Spleen (tissue), 11 donors: Measurements from ENCODE around the gene SLC9C2. TPM values are rescaled to one million over a fixed set of nuclear protein-coding genes. Genes with fewer than 3 reads are reported as not detected.

Experiments used
- DNase-seq: peaks from one replicate; pipeline ENCODE4 v3.0.0-alpha.2; 2020
- H3K27ac ChIP-seq, 8 donors: fragments of 200-600 bp; sonication (generic) in 7 of 8; 1 replicate in 4 of 8; 2 replicates in 4 of 8; pipeline versions ENCODE4 v1.5.0 to v1.8.0; 2016 to 2021; ENCODE audit warnings: inconsistent platforms in 4 of 8, mild to moderate bottlenecking in 4 of 8, moderate library complexity in 1 of 8
- H3K27me3 ChIP-seq, 7 donors: fragments of 200-600 bp; sonication (generic) in 6 of 7; replicated peaks in 1 of 7; 1 replicate in 4 of 7; 2 replicates in 3 of 7; pipeline versions ENCODE4 v1.5.0 to v1.8.0; 2016 to 2021; ENCODE audit warnings: inconsistent platforms in 3 of 7, mild to moderate bottlenecking in 1 of 7
- H3K36me3 ChIP-seq, 6 donors: fragments of 200-600 bp; sonication (generic) in 5 of 6; 1 replicate in 4 of 6; 2 replicates in 2 of 6; pipeline versions ENCODE4 v1.5.0 to v1.8.0; 2016 to 2021; ENCODE audit warnings: inconsistent platforms in 2 of 6
- H3K4me1 ChIP-seq, 6 donors: fragments of 200-600 bp; sonication (generic) in 5 of 6; 1 replicate in 3 of 6; 2 replicates in 3 of 6; pipeline versions ENCODE4 v1.5.0 to v1.8.0; 2016 to 2021; ENCODE audit warnings: inconsistent platforms in 3 of 6
- H3K4me3 ChIP-seq, 8 donors: fragments of 200-600 bp; sonication (generic) in 7 of 8; 1 replicate in 4 of 8; 2 replicates in 4 of 8; pipeline versions ENCODE4 v1.5.0 to v1.8.0; 2016 to 2021; ENCODE audit warnings: inconsistent platforms in 4 of 8, mild to moderate bottlenecking in 4 of 8, moderate library complexity in 2 of 8
- H3K9me3 ChIP-seq, 8 donors: fragments of 200-600 bp; sonication (generic) in 7 of 8; 1 replicate in 4 of 8; 2 replicates in 4 of 8; pipeline versions ENCODE4 v1.5.0 to v1.8.0; 2016 to 2021; ENCODE audit warnings: inconsistent platforms in 4 of 8
- POLR2A ChIP-seq, 3 donors: fragments of 450-650 bp; IDR thresholded peaks; one replicate each; pipeline ENCODE4 v1.5.1; 2017; ENCODE audit warnings: antibody characterized with exemption in 3 of 3, mild to moderate bottlenecking in 1 of 3
- POLR2AphosphoS5 ChIP-seq, 3 donors: sonication (generic); formaldehyde crosslinking; IDR thresholded peaks; one replicate each; pipeline ENCODE4 v1.5.1; 2017; ENCODE audit warnings: antibody characterized with exemption in 3 of 3
- WGBS, 5 donors: extraction: QIAGEN DNeasy Blood & Tissue Kit in 3 of 5; methylation state at CpG; one replicate each; pipeline versions ENCODE4 v1.1.5 to v1.1.7; 2013 to 2018; 5-methylcytosine and 5-hydroxymethylcytosine counted together
- intact Hi-C: fragments of 100-400 bp; cut with DNase I; formaldehyde crosslinking; loops from one replicate; pipeline ENCODE4 v1.15.0; 2023; ENCODE audit warnings: low total_unique reads
- polyA plus RNA-seq, 3 donors: library from polyadenylated mRNA; stranded (reverse); fragments of 200-250 nt; gene quantifications; one replicate each; pipeline ENCODE4 v1.2.1, GENCODE V29; 2013
- total RNA-seq, 7 donors: library from RNA; depleted of rRNA in 3 of 7; stranded (reverse); fragments of >200 nt in 3 of 7; fragmentation: NEBNext Ultra II Directional in 4 of 7; extraction: Animal tissue kit (Norgen Biotek cat#: 25700) in 4 of 7; gene quantifications; one replicate each; pipeline versions ENCODE4 v1.1.0 to v1.2.1, GENCODE V29; 2016 to 2021
- TF ChIP-seq, protein P1 (sequence below), 11 experiments: fragments of 200-600 bp in 7 of 11; fragments of 450-650 bp in 4 of 11; sonication (generic) in 4 of 11; IDR thresholded peaks in 8 of 11; conservative IDR thresholded peaks in 3 of 11; 1 replicate in 7 of 11; 2 replicates in 4 of 11; pipeline versions ENCODE4 v1.4.0 to v1.8.0; 2016 to 2021; ENCODE audit warnings: antibody characterized with exemption in 11 of 11, inconsistent platforms in 4 of 11, mild to moderate bottlenecking in 1 of 11
- donor health status: healthy with polysubstance abuse.
- donor health status: DM: no; HTN: no; CAD: no; lungs with moderate emphysema.
- donor health status: DM: no; HTN: no; CAD: no.
- donor health status: Bipolar disorder and iron deficiency.
- donor health status: healthy.
- donor health status: DM: no; HTN: no; CAD: no.
- donor health status: DM: yes; HTN: yes; CAD: no.

SLC9C2 gene
- total and polyA plus RNA-seq, 10 donors = 0.03 to 2.0 (median 0.82) TPM; not detected in 1

DNA sequence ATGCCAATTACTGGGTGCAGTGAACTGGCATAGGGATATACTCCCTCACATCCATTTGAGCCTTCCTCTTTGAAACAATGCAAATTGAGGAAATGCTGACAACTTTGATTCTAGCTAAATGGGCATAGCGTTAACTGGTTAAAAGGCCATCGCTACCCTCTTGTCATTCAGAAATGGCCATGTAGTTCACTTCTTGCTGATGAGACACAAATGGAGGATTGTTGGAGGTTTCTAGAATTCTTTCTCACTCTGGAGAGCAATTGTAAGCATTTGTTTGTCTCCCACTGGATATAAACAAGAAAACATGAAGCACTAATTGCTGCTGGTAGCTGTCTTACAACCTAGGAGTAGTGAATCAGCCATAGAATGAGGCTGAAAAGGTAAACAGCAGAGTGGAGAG lies 111.4 kb downstream of the SLC9C2 start:
- peaks cover 0 to 13% (median 0%) of the 10 kb centered on the region in 8 donors for H3K9me3 ChIP-seq
- no peaks in the 10 kb centered on the region for H3K4me1 ChIP-seq
- H3K36me3 ChIP-seq = peaks cover 0 to 59% (median 34%) of the 10 kb centered on the region in 6 donors
- 93 to 99% (median 97%) methylated on average over 2 of the region's 2 CpGs for WGBS, 5 donors
- H3K4me3 ChIP-seq = no peak overlapping the region
- TF ChIP-seq, protein P1, sequence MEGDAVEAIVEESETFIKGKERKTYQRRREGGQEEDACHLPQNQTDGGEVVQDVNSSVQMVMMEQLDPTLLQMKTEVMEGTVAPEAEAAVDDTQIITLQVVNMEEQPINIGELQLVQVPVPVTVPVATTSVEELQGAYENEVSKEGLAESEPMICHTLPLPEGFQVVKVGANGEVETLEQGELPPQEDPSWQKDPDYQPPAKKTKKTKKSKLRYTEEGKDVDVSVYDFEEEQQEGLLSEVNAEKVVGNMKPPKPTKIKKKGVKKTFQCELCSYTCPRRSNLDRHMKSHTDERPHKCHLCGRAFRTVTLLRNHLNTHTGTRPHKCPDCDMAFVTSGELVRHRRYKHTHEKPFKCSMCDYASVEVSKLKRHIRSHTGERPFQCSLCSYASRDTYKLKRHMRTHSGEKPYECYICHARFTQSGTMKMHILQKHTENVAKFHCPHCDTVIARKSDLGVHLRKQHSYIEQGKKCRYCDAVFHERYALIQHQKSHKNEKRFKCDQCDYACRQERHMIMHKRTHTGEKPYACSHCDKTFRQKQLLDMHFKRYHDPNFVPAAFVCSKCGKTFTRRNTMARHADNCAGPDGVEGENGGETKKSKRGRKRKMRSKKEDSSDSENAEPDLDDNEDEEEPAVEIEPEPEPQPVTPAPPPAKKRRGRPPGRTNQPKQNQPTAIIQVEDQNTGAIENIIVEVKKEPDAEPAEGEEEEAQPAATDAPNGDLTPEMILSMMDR (IDR thresholded peaks at IDR 0.05 in 8 of 11, conservative IDR thresholded peaks at IDR 0.05 in 3 of 11) = no peak
- no peak for TF ChIP-seq POLR2AphosphoS5 (IDR thresholded peaks at IDR 0.05)
- no peak for TF ChIP-seq POLR2A (IDR thresholded peaks at IDR 0.05)
- no peak overlapping the region for H3K27ac ChIP-seq
- intact Hi-C loops = no loop called here
- DNase-seq = no peak
- H3K27me3 ChIP-seq = no peaks in the 10 kb centered on the region

DNA sequence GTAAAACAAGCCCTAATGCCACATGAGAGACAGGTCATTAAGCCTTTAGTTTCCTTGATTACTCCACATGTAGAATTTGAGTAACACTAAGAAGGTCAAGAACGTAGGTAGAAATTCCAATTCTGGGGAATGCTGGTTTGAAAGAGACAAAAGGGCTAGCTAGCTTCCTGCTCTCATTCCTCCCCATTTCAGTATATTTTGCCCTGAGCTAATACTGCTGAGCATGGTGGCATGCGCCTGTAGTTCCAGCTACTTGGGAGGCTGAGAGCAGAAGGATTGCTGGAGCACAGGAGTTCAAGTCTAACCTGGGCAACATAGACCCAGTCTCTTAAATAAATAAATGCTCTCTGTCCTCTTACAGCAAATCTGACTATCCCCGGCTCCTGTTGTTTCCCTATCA lies 112.9 kb downstream of the SLC9C2 start:
- Histone ChIP-seq H3K4me3 (no peak overlapping the region), H3K36me3 (peaks cover 0 to 75% (median 49%) of the 10 kb centered on the region in 6 donors), H3K9me3 (peaks cover 0 to 11% (median 0%) of the 10 kb centered on the region in 8 donors), H3K27ac (no peak overlapping the region), H3K4me1 (no peaks in the 10 kb centered on the region), H3K27me3 (no peaks in the 10 kb centered on the region)
- intact Hi-C loops = no loop called here
- DNase-seq = no peak
- TF ChIP-seq, protein P1 (IDR thresholded peaks at IDR 0.05 in 8 of 11, conservative IDR thresholded peaks at IDR 0.05 in 3 of 11) = no peak
- TF ChIP-seq POLR2AphosphoS5 (IDR thresholded peaks at IDR 0.05) = no peak
- no peak for TF ChIP-seq POLR2A (IDR thresholded peaks at IDR 0.05)
- WGBS, 5 donors = 95 to 100% (median 100%) methylated on average over 3 of the region's 3 CpGs

DNA sequence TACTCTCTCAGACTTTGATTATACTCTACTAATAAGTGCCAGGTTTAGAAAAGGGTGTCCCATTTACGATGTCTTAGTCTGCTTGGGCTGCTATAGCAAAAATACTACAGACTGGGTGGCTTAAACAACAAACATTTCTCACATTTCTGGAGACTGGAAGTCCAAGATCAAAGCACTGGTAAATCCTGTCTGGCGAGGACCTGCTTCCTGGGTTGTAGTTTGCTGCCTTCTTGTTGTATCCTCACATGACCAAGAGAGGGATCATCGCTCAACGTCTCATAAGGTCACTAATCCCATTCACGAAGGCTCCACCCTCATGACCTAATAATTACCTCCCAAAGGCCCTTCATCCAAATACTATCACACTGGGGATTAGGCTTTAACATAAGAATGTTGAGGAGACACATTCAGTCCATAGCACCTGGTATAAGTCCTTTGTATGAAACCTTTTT lies 113.7 kb downstream of the SLC9C2 start:
- H3K27ac ChIP-seq = no peak overlapping the region
- TF ChIP-seq POLR2A (IDR thresholded peaks at IDR 0.05) = no peak
- TF ChIP-seq, protein P1 (IDR thresholded peaks at IDR 0.05 in 8 of 11, conservative IDR thresholded peaks at IDR 0.05 in 3 of 11) = no peak
- TF ChIP-seq POLR2AphosphoS5 (IDR thresholded peaks at IDR 0.05) = no peak
- H3K4me3 ChIP-seq = no peak overlapping the region
- H3K9me3 ChIP-seq = peaks cover 0 to 11% (median 0%) of the 10 kb centered on the region in 8 donors
- intact Hi-C loops = no loop called here
- H3K27me3 ChIP-seq = no peaks in the 10 kb centered on the region
- WGBS, 5 donors = 89 to 94% (median 91%) methylated on average over 5 of the region's 5 CpGs
- DNase-seq = no peak
- peaks cover 0 to 83% (median 56%) of the 10 kb centered on the region in 6 donors for H3K36me3 ChIP-seq
- no peaks in the 10 kb centered on the region for H3K4me1 ChIP-seq

DNA sequence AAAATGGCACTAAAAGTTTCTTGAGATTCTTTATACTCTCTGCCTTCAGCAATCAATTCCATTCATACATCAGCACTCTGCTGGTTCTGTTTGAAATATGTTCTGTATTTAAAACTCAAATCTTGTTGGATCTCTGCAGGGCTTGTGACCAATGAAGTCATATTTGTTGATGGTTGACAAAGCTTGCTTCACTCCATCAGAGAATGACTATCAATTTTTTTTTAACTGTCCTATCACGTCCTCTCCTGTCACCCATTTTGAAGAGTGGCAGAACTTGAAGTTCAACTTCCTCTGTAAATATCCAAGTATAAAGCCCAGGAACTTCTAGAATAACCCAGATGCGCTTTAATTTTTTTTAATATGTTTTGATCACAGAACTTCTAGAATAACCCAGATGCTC lies 114.9 kb downstream of the SLC9C2 start:
- intact Hi-C loops = no loop called here
- TF ChIP-seq, protein P1 (IDR thresholded peaks at IDR 0.05 in 8 of 11, conservative IDR thresholded peaks at IDR 0.05 in 3 of 11) = no peak
- TF ChIP-seq POLR2A (IDR thresholded peaks at IDR 0.05) = no peak
- TF ChIP-seq POLR2AphosphoS5 (IDR thresholded peaks at IDR 0.05) = no peak
- no peak overlapping the region for H3K4me3 ChIP-seq
- H3K36me3 ChIP-seq = peaks cover 0 to 94% (median 66%) of the 10 kb centered on the region in 6 donors
- no peaks in the 10 kb centered on the region for H3K27me3 ChIP-seq
- WGBS, 5 donors = 75 to 87% (median 79%) methylated on average over 2 of the region's 2 CpGs
- H3K4me1 ChIP-seq = no peaks in the 10 kb centered on the region
- H3K9me3 ChIP-seq = peaks cover 0 to 3% (median 0%) of the 10 kb centered on the region in 8 donors
- DNase-seq = no peak
- no peak overlapping the region for H3K27ac ChIP-seq
